GM12878 (cell line): ENCODE measurements around the gene TMPRSS7.

ENCODE experiments used
- EZH2 ChIP-seq: IDR thresholded peaks from 2 replicates; pipeline ENCODE4 v1.6.1; 2012; ENCODE audit warnings: low read depth, mild to moderate bottlenecking, control low read depth, inconsistent platforms, low read length, borderline replicate concordance; ENCODE audit not compliant: control insufficient read depth
- NR2C2 ChIP-seq: IDR thresholded peaks from 2 replicates; pipeline ENCODE4 v1.6.1; 2011; ENCODE audit warnings: borderline replicate concordance, low read depth; ENCODE audit not compliant: control insufficient read depth, insufficient read length
- POLR2A ChIP-seq: IDR thresholded peaks from 2 replicates; pipeline ENCODE4 v1.6.1; 2011; ENCODE audit warnings: low read depth, mild to moderate bottlenecking, low read length
- SIN3A ChIP-seq: IDR thresholded peaks from 2 replicates; pipeline ENCODE4 v1.6.1; 2012; ENCODE audit warnings: low read depth, low read length, improper control_type of control experiment
- TF ChIP-seq, protein P1 (sequence below), 3 experiments: IDR thresholded peaks in 2 of 3; conservative IDR thresholded peaks in 1 of 3; 2 replicates each; pipeline ENCODE4 v1.5.1; 2011; ENCODE audit warnings: low read depth in 3 of 3, low read length in 3 of 3, mild to moderate bottlenecking in 3 of 3, control low read depth in 2 of 3, moderate library complexity in 2 of 3, inconsistent platforms in 1 of 3, mixed read lengths in 1 of 3; ENCODE audit not compliant: control insufficient read depth in 2 of 3, insufficient read depth in 1 of 3; ENCODE audit errors: extremely low read depth in 1 of 3
- TF ChIP-seq, protein P2 (sequence below): fragments of 450-650 bp; IDR thresholded peaks from 2 replicates; pipeline ENCODE4 v1.6.1; 2017; ENCODE audit warnings: mild to moderate bottlenecking

DNA sequence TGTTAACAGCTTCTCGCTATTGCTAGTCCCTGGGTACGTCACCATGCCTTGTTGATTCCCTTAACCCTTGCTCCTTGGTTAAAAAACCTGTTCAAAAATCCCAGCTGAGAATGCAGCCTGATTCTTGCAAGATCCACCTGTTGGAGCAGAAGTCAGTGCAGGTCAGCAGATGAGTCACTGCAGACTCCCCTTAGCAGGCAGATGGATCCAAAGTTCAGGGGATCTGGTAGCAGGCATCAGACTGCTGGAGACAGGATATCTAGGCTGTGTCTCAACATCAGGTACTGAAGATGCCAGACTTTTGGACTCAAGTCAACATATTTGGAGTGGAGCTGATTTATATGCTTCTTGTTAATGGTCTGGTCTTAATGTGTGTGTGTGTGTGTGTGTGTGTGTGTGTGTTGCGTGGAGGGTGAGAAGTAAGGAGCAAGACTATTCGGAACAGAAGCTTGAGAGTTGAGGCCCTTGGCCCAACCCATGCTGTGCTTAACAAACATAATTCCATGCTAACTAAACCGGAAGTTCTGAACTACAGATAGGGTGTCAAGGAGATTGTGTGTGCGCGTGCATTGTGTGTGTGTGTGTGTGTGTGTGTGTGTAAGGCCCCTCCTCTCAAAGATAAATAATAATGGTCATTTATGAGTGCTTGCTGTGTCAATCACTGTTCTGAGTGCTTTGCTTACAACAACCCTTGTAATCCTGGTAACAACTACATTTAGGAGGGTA is 50.6 kb downstream of the TMPRSS7 start:
- TF ChIP-seq, protein P1, sequence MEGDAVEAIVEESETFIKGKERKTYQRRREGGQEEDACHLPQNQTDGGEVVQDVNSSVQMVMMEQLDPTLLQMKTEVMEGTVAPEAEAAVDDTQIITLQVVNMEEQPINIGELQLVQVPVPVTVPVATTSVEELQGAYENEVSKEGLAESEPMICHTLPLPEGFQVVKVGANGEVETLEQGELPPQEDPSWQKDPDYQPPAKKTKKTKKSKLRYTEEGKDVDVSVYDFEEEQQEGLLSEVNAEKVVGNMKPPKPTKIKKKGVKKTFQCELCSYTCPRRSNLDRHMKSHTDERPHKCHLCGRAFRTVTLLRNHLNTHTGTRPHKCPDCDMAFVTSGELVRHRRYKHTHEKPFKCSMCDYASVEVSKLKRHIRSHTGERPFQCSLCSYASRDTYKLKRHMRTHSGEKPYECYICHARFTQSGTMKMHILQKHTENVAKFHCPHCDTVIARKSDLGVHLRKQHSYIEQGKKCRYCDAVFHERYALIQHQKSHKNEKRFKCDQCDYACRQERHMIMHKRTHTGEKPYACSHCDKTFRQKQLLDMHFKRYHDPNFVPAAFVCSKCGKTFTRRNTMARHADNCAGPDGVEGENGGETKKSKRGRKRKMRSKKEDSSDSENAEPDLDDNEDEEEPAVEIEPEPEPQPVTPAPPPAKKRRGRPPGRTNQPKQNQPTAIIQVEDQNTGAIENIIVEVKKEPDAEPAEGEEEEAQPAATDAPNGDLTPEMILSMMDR (IDR thresholded peaks at IDR 0.05 in 2 of 3, conservative IDR thresholded peaks at IDR 0.05 in 1 of 3; ENCODE audit: control insufficient read depth in 2 of 3, extremely low read depth in 1 of 3, insufficient read depth in 1 of 3, low read depth in 3 of 3, low read length in 3 of 3), result no peak
- no peak for TF ChIP-seq POLR2A
- no peak for TF ChIP-seq NR2C2
- no peak for TF ChIP-seq SIN3A
- no peak for TF ChIP-seq EZH2
- TF ChIP-seq, protein P2, sequence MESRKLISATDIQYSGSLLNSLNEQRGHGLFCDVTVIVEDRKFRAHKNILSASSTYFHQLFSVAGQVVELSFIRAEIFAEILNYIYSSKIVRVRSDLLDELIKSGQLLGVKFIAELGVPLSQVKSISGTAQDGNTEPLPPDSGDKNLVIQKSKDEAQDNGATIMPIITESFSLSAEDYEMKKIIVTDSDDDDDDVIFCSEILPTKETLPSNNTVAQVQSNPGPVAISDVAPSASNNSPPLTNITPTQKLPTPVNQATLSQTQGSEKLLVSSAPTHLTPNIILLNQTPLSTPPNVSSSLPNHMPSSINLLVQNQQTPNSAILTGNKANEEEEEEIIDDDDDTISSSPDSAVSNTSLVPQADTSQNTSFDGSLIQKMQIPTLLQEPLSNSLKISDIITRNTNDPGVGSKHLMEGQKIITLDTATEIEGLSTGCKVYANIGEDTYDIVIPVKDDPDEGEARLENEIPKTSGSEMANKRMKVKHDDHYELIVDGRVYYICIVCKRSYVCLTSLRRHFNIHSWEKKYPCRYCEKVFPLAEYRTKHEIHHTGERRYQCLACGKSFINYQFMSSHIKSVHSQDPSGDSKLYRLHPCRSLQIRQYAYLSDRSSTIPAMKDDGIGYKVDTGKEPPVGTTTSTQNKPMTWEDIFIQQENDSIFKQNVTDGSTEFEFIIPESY, result no peak
